ENCODE data around the gene CRIP2.

The CRIP2 gene

GRCh38 chr14:105492031-105492970 is 17.7 kb downstream of the CRIP2 start:
- Histone ChIP-seq H3K27ac (no peak overlapping the region), H3K4me1 (peaks cover 5% of the 10 kb centered on the region), H3K9ac (no peak overlapping the region), H2AFZ (no peak overlapping the region), H3K36me3 (ENCODE audit: control insufficient read depth, insufficient read depth, low read length) (no peaks in the 10 kb centered on the region), H3K4me3 (ENCODE audit: low read depth, low read length) (no peak overlapping the region), H3K9me3 (ENCODE audit: control insufficient read depth, low read length) (no peaks in the 10 kb centered on the region), H3K27me3 (ENCODE audit: control insufficient read depth, insufficient read depth, low read length) (peaks cover 3% of the 10 kb centered on the region), H3K79me2 (no peaks in the 10 kb centered on the region), H3K4me2 (ENCODE audit: low read length) (no peak overlapping the region)
- TF ChIP-seq CTCF (IDR thresholded peaks at IDR 0.05), result no peak

GRCh38 chr14:105492971-105493871 is 18.6 kb downstream of the CRIP2 start:
- H3K9ac ChIP-seq, result no peak overlapping the region
- H3K79me2 ChIP-seq, result no peaks in the 10 kb centered on the region
- H3K9me3 ChIP-seq (ENCODE audit: control insufficient read depth, low read length), result no peaks in the 10 kb centered on the region
- no peaks in the 10 kb centered on the region for H3K27me3 ChIP-seq (ENCODE audit: control insufficient read depth, insufficient read depth, low read length)
- no peaks in the 10 kb centered on the region for H3K36me3 ChIP-seq (ENCODE audit: control insufficient read depth, insufficient read depth, low read length)
- H2AFZ ChIP-seq, result no peak overlapping the region
- peaks cover 5% of the 10 kb centered on the region for H3K4me1 ChIP-seq
- no peak overlapping the region for H3K4me3 ChIP-seq (ENCODE audit: low read depth, low read length)
- no peak for TF ChIP-seq CTCF (IDR thresholded peaks at IDR 0.05)
- H3K27ac ChIP-seq, result no peak overlapping the region
- no peak overlapping the region for H3K4me2 ChIP-seq (ENCODE audit: low read length)

- TF ChIP-seq CTCF (IDR thresholded peaks at IDR 0.05), result no peak
- Histone ChIP-seq H3K4me3 (ENCODE audit: low read depth, low read length) (no peak overlapping the region), H3K36me3 (ENCODE audit: control insufficient read depth, insufficient read depth, low read length) (no peaks in the 10 kb centered on the region), H3K9me3 (ENCODE audit: control insufficient read depth, low read length) (no peaks in the 10 kb centered on the region), H3K27me3 (ENCODE audit: control insufficient read depth, insufficient read depth, low read length) (no peaks in the 10 kb centered on the region), H2AFZ (no peak overlapping the region), H3K27ac (no peak overlapping the region), H3K79me2 (no peaks in the 10 kb centered on the region), H3K9ac (no peak overlapping the region), H3K4me1 (peaks cover 5% of the 10 kb centered on the region), H3K4me2 (ENCODE audit: low read length) (no peak overlapping the region)
Measured at GRCh38 chr14:105493921-105494605, 19.4 kb downstream of the CRIP2 start.

DNA sequence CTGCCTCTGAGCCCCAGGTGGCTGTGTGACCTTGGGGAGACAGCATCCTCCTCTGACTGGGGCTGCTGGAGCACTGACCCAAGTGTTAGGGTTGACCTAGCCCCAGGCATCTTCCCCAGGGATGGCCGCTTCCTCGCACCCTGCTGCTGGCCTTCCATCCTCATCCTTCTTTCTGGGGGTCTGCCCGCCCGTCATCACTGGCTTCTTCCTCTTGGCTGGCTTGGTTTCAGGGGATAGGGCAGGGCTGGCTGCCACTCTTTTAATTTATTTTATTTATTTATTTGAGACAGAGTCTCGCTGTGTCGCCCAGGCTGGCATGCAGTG is 19.9 kb downstream of the CRIP2 start:
- no peaks in the 10 kb centered on the region for H3K79me2 ChIP-seq
- no peaks in the 10 kb centered on the region for H3K27me3 ChIP-seq (ENCODE audit: control insufficient read depth, insufficient read depth, low read length)
- H3K9me3 ChIP-seq (ENCODE audit: control insufficient read depth, low read length), result no peaks in the 10 kb centered on the region
- H3K4me1 ChIP-seq, result peaks cover under 1% of the 10 kb centered on the region
- TF ChIP-seq CTCF (IDR thresholded peaks at IDR 0.05), result no peak
- H3K4me3 ChIP-seq (ENCODE audit: low read depth, low read length), result no peak overlapping the region
- H2AFZ ChIP-seq, result no peak overlapping the region
- no peak overlapping the region for H3K27ac ChIP-seq
- no peak overlapping the region for H3K4me2 ChIP-seq (ENCODE audit: low read length)
- H3K36me3 ChIP-seq (ENCODE audit: control insufficient read depth, insufficient read depth, low read length), result no peaks in the 10 kb centered on the region
- no peak overlapping the region for H3K9ac ChIP-seq

All from parathyroid adenoma (tissue), 2 donors.